ENCODE measurements around the gene NECTIN4.

Gene NECTIN4

GRCh38 chr1:161021165-161021969, 68.0 kb downstream of the NECTIN4 start:
- peak; percentile 72 to 93 (median 88) for DNase-seq
